DMS153 (cell line): Measurements from ENCODE around the gene FAF1.
"Not testable (repeated sequence)": the region's sequence is repeated elsewhere in the genome, so short reads cannot be mapped to it uniquely, and the experiment has no call there.

ENCODE experiments used
- DNase-seq: peaks from one replicate; lab custom pipeline; 2025; lab: John Stamatoyannopoulos, UW

Gene FAF1

GRCh38 chr1:50774759-50775351 lies 185.2 kb downstream of the FAF1 start:
- DNase-seq: peak; percentile 55

DNA sequence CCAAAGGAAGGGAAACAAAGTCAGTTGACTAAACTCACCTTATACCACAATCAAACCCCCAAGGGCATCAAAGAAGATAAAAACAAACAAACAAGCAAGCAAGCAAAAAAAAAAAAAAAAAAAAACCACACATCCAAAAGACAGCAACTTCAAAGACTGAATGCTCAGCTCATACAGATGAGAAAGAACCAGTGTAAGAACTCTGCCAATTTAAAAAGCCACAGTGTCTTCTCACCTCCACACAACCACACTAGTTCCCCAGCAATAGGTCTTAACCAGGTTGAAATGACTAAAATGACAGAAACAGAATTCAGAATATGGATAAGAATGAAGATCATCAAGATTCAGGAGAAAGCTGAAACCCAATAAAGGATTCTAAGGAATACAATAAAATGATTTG lies 193.4 kb downstream of the FAF1 start:
- DNase-seq: no peak

DNA sequence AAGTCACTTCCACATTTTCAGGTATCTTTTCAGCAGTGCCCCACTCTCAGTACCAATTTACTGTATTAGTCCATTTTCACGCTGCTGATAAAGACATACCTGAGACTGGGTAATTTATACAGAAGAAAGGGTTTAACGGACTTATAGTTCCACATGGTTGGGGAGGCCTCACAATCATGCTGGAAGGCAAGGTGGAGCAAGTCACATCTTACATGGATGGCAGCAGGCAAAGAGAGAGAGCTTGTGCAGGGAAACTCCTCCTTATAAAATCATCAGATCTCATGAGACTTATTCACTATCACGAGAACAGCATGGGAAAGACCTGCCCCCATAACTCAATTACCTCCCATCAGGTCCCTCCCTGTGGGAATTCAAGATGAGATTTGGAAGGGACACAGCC lies 203.5 kb downstream of the FAF1 start:
- DNase-seq: not testable (repeated sequence)

- DNase-seq: not testable (repeated sequence)
Measured at GRCh38 chr1:50754764-50755163, 205.3 kb downstream of the FAF1 start.

GRCh38 chr1:50750021-50750619 lies 209.9 kb downstream of the FAF1 start:
- DNase-seq: no peak

DNA sequence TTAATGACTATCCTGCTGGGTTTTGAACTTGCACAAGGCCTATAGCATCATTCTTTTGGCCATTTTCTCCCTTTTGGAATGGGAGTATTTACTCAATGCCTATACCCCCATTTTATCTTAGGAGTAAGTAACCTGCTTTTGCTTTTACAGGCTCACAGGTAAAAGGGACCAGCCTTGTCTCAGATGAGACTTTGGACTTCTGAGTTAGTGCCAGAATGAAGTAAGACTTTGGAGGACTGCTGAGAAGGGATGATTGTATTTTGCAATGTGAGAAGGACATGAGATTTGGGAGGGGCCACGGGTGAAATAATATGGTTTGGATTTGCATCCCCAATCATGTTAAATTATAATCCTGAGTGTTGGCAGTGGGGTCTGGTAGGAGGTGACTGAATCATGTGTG lies 212.7 kb downstream of the FAF1 start:
- no peak for DNase-seq

DNA sequence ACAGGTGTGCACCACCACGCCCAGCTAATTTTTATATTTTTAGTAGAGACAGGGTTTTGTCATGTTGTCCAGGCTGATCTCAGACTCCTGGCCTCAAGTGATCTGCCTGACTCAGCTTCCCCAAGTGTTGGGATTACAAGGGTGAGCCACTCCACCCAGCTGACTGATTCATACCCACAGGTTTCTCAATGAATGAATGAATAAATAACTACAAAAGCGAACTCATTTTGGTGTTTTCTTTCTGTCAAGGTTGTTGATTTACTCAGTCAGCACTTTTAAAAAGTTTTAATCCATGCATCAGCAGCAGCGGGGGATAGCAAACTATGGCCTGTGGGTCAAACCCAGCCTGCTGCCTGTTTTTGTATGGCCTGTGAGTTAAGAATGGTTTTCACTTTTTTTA lies 217.5 kb downstream of the FAF1 start:
- no peak for DNase-seq

DNA sequence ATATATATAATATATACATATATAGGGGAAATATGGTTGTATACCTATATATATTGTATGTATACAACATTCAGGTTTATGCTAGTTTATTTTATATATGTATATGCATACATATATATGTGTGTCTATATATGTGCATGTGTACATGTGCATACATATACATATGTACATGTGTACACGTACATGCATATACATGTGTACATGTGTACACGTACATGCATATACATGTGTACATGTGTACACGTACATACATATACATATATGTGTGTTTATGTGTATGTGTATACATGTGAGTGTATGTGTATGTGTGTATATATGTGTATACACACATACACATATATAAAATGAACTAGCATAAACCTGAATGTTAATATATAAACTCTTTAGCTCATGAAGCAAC lies 220.9 kb downstream of the FAF1 start:
- no peak for DNase-seq

GRCh38 chr1:50735443-50735842 lies 224.6 kb downstream of the FAF1 start:
- no peak for DNase-seq

DNA sequence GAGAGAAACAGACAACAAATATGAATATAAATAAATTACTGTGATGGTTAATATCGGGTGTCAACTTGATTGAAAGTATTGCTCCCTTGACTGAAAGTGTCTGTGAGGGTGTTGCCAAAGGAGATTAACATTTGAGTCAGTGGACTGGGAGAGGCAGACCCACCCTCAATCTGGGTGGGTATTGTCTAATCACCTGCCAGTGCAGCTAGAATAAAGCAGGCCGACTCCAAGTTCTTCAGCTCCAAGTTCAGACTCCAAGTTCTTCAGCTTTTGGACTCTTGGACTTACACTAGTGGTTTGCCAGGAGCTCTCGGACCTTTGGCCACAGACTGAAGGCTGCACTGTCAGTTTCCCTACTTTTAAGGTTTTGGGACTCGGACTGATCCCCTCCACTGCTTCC lies 232.5 kb downstream of the FAF1 start:
- not testable (repeated sequence) for DNase-seq

DNA sequence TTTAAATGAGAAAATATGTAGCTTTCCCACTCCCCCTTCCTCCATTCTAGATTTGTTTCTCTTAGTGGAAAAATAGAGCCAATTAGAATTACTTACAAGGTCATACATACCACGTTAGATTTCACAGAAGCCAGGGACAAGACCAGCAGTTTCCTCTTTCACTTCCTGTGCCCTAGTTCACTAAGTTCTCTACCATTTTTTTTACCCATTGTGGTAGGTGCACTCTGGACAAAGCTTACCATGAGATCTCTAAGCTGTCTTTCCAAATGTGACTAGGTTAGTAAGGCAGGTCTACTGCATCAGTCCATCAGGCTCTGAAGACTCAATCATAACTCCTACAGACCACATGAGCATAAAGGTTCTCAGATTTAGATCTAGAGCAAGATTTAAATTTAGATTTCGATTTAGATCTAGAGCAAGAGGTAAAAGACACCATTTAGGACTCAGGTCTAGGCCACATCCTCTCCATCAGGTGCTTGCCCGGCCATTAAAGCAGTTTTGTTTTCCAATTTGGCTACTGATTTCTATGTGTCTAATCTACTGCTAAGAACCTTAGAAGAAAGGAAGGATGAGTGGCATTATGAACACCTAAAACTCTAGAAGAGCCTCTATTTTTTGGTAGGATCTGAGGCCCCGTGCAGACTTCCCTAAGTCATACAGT lies 235.3 kb downstream of the FAF1 start:
- DNase-seq: no peak

GRCh38 chr1:50720457-50721053 lies 239.5 kb downstream of the FAF1 start:
- no peak for DNase-seq

DNA sequence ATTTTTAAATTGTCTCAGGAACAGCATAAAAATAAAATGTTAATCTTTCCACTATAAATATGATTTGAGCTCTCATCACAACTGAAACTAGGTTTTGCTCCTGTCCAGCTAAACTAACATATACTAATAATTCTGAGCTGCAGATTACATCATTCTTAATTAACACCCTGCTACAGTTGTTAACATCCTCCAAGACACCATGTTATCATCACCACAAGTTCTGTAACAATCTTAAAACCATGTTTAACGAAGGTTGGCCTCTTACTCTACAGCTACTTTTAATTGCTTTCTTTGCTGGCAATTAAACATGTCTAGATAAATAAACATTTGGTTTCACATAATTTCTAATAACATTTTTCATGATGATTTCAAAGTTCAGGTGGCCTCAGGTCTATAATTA lies 240.9 kb downstream of the FAF1 start:
- DNase-seq: no peak

DNA sequence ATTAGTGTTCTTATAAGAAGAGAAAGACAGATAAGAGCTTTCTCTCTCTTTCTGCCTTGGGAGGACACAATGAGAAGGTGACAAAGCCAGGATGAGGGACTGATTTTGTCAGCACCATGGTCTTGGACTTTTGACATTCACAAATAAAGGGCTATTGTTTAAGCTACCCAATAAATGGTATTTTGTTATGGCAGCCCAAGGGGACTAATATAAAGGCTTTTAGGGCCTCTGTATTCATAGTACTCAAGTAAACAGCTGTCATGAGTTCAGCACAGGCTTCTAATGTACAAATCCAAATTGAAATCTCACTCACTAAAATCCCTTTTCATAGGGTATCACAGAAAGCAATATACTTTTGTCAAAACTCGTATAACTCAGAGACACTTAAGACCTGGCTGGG lies 242.7 kb downstream of the FAF1 start:
- no peak for DNase-seq

DNA sequence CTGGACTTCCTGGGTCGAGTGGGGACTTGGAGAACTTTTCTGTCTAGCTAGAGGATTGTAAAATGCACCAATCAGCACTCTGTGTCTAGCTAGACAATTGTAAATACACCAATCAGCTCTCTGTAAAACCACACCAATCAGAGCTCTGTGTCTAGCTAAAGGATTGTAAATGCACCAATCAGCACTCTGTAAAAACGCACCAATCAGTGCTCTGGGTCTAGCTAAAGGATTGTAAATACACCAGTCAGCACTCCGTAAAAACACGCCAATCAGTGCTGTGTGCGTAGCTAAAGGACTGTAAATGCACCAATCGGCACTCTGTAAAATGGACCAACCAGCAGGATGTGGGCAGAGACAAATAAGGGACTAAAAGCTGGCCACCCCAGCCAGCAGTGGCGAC lies 243.6 kb downstream of the FAF1 start:
- DNase-seq: not testable (repeated sequence)

DNA sequence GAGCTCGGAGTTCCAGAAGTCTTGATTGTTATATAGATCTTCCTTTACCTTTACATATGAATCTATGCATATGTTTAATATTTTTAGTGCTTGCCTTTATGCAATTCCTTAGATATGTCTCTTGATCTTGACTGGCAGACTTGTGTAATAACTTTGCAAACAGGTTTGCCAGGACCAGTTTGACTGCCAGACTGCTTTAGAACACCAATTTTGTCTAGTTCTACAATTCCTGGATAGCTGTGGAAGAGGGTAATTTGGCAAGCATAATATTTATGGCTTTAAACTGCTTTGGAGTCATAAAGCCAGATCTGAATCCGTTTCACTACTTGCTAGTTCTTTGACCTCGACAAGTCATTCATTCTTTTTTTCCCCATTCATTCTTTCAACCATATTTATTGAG lies 250.0 kb downstream of the FAF1 start:
- no peak for DNase-seq

DNA sequence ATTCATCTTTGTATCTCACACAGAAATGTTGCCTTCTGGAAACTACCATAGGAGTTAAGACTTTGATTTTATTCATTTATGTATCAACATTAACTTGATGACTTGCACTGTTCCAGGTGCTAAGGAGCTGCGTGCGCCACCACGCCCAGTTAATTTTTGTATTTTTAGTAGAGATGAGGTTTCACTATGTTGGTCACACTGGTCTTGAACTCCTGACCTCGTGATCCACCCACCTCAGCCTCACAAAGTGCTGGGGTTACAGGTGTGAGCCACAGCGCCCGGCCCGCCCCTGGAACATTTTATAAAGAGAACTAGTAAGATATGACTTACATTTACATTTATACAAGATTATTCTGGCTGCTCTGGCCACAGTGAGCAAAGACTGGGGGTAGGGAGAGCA lies 252.2 kb downstream of the FAF1 start:
- DNase-seq: no peak

DNA sequence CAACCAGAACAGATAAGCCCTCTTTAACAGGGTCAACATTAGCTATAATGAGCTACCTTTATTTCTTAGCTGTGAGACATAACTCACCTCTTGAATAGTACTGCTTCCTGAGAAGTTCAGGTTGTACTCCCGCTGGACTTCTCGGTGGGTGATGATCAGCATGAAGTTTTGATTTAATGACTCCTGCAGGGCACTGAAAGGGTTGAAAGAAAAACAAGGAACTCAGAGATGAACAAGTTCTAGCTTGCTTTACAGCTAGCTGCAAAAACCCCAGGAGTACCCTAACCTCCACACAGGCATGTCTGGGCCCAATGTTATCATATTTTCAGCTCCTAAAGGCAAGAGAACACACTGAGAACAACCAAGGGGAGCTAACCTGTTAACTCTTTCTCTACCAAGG lies 254.4 kb downstream of the FAF1 start:
- DNase-seq: no peak

GRCh38 chr1:50705041-50705440 lies 255.0 kb downstream of the FAF1 start:
- DNase-seq: no peak

GRCh38 chr1:50704126-50704525 lies 255.9 kb downstream of the FAF1 start:
- DNase-seq: peak; percentile 16

GRCh38 chr1:50703240-50703639 lies 256.8 kb downstream of the FAF1 start:
- DNase-seq: no peak

DNA sequence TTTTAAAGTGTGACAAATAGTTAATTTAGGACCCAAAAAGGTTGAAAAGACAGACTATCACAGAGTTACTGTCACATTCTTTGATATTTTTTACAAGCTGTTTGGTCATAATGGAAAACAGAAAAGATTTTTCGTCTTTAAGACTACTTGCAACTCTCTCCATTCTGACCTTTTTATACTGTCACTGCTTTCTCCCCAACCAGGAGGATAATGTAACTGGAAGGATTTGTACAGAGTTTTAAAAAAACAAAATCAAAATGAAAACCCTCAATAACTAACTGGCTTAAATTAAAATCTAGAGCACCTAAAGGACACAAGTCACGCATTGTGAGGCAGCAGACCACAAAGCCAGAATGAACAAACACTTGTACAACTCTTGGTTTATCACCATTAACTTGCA lies 257.7 kb downstream of the FAF1 start:
- no peak for DNase-seq

GRCh38 chr1:50701706-50702317 lies 258.3 kb downstream of the FAF1 start:
- no peak for DNase-seq
